HG03095 (cell line): ENCODE data around the gene HARS1.
"Not testable (repeated sequence)": the region's sequence is repeated elsewhere in the genome, so short reads cannot be mapped to it uniquely, and the experiment has no call there.

Experiments
- ATAC-seq: cut with Tn5 transposase; IDR thresholded peaks from one replicate; pipeline ENCODE4 v1.9.1; 2021; ENCODE audit warnings: moderate library complexity; ENCODE audit not compliant: unreplicated experiment

Gene HARS1

GRCh38 chr5:140678993-140679392 is 12.2 kb downstream of the HARS1 start:
- no peak for ATAC-seq

GRCh38 chr5:140677947-140678346 is 13.2 kb downstream of the HARS1 start:
- peak; percentile 53 for ATAC-seq

GRCh38 chr5:140674629-140675028 is 16.5 kb downstream of the HARS1 start:
- ATAC-seq = no peak

DNA sequence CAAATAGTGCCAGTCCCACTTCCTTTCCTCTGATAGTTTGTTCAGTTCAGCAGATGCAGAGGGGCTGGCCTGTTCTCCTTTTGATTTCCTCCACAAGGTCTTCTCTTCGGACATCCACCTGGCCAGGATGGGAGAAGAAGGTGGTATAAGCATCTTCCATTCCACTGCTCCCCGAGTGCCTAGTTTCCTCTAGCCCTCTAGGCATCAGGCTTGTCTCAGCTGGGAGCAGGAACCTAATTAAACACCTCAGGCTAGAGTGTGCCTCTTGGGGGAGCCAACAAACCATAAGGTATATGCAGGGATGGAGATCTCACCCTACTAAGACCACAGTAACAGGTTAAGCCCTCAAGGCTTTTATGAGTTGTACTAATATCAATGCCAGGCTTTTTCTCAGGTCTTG is 17.0 kb downstream of the HARS1 start:
- ATAC-seq = no peak

DNA sequence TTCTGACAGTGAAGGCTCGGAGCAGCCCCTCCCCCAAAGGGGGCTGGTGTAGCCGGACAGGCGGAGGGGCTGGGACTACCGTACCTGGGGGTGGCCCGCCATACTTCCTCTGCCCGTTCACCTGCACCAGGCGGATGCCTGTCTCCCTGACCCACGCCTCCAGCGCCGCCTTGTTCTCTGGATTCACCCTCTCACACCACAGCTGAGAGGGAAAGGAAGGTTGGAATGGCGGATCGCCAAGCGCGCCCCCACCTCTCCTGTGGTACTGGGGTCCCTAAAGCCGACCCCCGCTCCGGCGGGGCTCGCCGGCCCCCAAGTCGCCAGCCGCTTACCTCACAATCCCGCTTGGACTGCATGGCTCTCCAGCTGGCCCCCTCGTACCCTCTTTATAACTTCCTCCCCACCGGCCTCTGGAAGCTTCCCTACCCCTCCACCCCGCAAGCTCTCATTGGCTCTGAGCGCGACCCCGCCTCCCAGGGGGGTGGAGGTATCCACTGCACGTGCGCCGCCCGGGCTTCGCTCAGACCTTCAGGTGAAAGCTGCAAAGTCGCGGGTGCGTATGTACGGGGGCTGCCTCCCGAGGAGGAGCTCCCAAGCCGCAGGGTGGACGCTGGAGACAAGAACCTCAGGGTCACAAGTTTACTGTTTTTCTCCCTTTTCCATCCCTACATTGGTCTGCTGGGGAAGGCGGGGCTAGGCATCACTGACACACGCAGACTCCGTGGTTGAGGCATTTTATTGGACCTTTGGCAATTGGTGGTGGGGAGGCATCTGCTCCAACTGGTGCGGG is 17.8 kb downstream of the HARS1 start, which contains the start of gene DND1:
TSS of gene DND1 (minus strand) at position 390 of the 790 bp plus-strand sequence. CDS start at position 356, 34 bp downstream.
- no peak for ATAC-seq

DNA sequence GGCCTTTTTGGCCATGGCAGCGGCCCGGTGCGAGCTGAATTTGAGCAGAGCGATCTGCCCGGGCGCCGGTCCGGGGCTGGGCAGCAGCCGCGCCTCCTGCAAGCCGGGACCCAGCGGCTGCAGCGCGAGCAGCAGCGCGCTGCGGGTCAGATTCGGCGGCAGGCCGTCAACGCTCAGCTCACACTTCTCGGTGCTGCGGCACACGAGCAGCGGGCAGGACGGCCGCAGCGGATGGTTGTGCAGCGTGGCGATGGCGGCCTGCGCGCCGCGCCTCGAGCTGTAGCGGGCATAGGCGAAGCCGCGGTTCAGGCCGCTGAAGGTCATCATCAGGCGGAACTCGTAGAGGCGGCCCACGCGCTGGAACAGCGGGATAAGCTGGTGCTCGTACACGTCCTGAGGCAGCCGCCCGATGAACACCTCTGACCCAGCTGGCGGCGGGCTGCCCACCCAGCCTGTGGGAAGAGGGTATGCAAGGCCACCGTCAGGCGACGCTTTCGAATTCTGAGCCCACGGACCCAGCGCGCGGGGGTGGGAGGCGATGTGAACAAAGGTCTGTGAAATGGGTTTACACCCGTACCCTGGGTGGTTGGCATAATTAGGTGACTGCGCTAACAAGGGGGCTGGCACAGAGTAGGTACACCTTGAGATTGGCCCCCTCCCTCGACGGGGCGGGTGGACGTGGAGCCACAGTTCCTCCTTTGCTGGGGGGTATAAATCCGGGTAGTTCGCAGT is 18.5 kb downstream of the HARS1 start:
- ATAC-seq = no peak

DNA sequence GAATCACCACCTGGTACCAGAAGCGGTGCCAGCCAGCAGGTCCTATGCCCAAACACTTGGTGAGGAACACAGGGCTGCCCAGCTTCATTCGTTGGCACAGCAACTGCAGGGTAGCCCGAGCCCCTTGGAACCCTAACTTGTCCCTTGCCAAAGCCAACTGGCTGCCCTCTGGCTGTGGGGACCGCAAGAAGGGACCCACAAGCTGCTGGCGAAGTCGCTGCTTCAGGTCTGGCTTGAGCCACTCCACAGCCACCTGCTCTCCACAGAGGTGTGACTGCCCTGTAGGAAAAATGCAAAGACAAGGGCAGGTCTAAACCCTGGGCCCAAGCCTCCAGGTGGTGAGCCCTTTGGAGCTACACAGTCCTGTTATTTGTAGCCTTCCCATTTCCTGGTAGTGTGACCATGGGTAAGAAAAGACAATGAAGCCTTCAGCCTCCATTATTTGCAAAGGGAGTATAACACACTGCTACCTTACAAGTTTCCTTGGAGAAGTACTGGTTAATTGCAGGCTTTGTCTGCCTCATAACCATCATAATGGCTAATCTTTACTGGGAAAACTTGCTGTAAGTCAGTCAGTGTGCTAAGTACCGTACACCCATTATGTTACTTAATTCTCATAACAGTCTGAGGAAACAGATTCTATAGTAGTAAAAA is 19.6 kb downstream of the HARS1 start:
- no peak for ATAC-seq

DNA sequence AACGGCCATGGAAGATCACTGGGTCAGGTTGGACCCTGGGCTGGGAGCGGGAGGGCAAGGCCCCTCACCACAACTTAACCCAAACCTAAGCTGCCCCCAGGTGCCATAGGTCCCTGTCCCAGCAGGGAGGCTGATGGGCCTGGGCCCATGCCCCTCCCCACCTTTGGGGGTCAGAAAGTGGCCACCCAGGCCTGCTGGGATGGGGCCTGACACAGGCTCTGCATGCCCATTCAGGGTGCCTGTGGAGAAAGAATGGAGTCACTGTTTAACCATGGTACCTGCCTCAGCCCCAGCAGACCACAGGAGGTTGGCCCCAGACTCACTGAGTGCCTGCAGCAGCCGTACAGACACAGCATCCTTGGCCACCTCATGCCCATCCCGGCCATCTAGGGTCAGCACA is 20.1 kb downstream of the HARS1 start:
- not testable (repeated sequence) for ATAC-seq

DNA sequence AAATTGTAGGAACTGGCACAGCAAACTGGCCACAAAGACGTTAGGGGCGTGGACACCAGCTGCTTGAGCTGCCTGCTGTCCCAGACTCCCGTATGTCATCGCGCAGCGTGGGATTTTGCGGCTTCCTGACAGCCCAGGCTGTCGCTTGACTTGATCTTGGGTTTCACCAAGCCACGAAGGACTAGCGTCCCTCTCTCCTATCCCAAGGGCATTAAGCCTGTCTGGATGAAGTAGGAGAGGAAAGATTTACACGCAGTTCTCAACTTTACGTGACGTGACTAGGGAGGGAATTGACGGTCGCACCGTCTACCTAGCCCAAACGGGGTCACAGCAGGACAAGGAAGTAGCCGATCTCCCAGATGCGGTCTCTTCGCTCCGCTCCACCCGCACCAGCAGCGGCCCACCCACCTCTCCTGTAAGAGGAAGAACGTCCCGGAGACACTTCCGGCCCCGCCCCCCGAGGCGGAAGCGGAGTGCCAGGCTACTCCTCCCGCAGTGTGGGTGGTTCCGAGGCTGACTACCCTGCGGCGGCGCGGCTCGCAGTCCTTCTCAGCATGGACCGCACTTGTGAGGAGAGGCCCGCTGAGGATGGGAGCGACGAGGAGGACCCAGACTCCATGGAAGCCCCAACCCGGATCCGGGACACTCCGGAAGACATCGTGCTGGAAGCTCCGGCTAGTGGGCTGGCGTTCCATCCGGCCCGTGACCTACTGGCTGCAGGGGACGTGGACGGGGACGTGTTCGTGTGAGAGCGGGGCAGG is 26.6 kb downstream of the HARS1 start, which contains the start of gene WDR55:
TSS of gene WDR55 (plus strand) at position 546 of the 761 bp plus-strand sequence. CDS start at position 555, 9 bp downstream.
- ATAC-seq = peak; percentile 96

- no peak for ATAC-seq
These were observed 27.2 kb downstream of the HARS1 start for GRCh38 chr5:140664030-140664358.

DNA sequence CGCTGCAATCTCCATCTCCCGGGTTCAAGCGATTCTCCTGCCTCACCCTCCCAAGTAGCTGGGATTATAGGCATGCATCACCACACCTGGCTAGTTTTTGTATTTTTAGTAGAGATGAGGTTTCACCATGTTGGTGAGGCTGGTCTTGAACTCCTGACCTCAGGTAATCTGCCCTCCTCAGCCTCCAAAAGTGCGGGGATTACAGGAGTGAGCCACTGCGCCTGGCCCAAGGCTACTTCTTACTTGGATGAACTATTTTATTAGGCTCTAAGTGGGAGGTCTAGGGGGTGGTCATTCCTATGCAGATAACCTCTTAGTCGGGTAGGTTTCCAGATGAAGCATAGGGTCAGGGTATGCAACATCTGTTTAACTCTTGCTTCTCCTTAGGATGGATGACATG is 30.8 kb downstream of the HARS1 start:
- ATAC-seq = not testable (repeated sequence)

GRCh38 chr5:140658870-140659269 is 32.3 kb downstream of the HARS1 start:
- no peak for ATAC-seq

GRCh38 chr5:140647042-140647419 is 44.1 kb downstream of the HARS1 start:
- no peak for ATAC-seq

DNA sequence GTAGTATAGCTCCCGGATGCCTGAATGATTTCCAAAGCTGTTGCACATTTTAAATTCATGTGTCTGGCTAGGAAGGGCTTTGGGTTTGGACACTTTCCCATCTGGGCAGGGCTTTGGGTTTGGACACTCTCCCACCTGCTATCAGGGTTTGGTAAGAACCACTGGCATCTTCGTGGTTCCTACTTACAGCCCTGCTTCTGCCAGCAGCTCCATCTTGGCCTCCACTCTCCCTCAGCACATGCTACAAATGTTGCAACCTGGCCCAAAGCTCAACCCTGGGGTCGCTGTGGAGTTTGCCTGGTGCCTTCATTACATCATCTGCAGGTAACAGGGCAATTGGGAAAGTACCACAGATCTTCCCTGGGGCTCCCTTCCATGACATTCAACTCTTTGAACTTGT is 48.5 kb downstream of the HARS1 start:
- ATAC-seq = no peak

DNA sequence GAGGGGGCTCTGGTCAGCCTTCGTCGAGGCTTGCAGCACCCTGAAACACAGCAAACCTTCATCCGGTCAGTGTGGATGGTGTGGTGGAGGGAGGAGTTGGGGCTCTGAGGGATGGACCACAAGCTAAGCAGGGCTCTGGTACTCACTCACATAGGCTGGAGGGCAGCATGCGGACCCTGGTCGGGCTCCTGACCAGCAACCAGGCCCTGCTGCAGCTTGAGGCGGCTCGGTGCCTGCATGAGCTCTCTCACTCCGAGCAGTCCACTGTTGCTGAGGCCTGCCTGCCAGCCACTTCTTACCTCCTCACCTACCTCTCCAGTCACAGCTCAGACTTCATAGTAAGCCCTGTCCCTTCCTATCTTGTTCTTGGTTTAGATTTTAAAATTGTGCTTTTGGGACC is 49.5 kb downstream of the HARS1 start:
- ATAC-seq = no peak

DNA sequence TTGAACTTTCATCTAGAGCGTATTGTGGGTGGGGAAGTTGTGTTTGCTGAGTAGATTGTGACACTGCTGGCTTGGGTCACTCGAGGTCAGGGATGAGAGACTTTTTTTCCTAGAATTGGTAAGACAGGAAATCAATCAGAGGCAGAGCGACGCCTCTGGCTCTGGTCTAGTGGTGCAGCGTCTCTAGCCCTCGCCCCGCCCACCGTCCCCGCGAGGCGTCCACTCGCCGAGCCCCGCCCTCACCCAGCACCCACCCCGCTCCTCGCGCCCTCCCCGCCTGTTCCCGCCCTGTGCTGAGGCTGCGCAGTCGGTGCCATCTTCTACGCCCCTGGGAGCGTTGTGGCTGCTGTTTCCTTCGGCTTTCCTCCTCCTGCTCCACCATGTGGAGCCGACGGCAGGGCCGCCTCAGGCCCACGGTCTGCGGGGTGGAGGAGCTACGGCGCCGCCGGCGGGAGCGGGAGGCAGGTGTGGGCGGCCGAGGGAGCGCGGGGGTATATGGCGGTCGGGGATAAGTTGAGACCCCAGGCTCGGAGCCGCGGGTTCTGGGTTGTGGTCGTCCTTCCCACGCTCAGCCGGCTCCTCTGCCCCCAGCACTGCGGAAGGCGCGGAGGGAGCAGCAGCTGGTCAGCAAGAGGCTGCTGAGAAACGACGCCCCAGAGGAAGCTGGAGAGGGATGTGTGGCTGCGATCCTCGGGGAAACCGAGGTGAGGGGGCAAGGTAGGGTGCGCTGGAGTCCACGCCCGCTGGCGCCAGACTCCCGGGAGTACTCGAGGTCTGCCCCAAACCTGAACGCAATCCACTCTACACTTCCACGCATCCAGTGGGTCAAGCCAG is 51.8 kb downstream of the HARS1 start, which contains the start of gene TMCO6:
TSS of gene TMCO6 (plus strand) at position 304 of the 834 bp plus-strand sequence. CDS start at position 381, 77 bp downstream.
- peak; percentile 91 for ATAC-seq

DNA sequence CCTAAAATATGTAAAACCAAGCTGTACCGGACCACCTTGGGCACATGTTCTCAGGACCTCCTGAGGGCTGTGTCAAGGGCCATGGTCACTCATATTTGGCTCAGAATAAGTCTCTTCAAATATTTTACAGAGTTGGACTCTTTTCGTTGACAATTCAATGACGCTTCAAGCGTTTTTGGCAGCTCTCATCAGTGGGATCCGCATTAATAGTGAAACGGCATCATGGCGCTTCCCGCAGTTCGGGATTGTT is 52.3 kb downstream of the HARS1 start:
- ATAC-seq = not testable (repeated sequence)

- no peak for ATAC-seq
These were observed 53.6 kb downstream of the HARS1 start for GRCh38 chr5:140637371-140638100.
